Activated T-cell treated with anti-CD3 and anti-CD28 coated beads, Interleukin-2, amount 50 U/mL, for 48 hours (primary cell): Measurements from ENCODE around the gene CDKN2D.

ENCODE experiments used
- DNase-seq, 2 experiments: peaks; one replicate each; pipeline ENCODE4 v3.0.0-alpha.2; 2020

The CDKN2D gene

DNA sequence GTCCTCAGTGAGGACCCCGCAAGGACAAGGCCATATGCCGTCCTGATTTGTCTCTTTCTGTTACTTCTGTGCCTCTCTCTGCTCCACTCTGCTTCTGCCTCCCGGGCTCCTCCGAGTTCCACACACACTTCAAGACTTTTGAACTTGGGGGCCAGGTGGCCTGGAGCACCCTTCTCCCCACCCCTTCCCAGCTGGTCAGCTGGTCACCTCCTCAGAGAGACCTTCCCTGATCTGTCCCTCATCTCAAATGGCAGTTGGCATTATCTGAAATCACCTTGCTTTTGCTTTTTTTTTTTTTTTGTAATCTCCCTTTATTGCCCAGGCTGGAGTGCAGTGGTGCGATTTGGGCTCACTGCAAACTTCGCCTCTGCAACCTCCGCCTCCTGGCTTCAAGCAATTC lies 49.4 kb downstream of the CDKN2D start:
- no peak for DNase-seq

GRCh38 chr19:10518444-10519361 lies 50.1 kb downstream of the CDKN2D start:
- no peak for DNase-seq

DNA sequence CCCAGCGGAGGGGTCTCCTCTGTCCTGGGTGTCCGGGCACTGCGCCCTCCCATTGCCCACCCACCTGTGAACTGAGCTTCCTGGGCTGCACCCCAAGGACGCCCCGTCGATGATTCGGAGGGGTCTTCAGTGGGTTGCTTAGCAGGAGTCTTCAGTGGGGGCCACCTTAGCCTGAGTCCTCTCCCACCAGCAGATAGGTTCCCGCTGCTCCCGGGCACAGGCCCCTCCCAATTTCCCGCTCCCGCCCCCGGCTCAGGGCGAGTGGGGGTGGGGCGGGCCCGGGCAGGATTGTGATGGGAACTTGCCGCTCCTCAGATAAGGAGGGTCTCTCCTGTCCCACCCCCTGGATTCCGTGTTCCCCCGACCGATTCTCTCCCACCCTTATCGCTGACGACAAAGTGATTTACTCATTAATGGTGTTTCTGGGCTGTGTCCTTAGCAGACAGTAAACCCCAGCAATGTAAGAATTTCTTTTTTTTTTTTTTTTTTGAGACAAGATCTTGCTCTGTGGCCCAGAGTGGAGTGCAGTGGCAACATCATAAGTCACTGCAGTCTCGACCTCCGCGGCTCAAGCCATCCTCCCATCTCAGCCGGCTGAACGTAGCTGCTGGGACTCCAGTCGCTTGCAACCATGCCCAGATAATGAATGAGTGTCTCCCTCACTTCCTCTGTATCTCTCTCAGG lies 50.9 kb downstream of the CDKN2D start:
- no peak for DNase-seq

- peak in 1 of 2 experiments; percentile 37 for DNase-seq
Measured at GRCh38 chr19:10517361-10517759, 51.4 kb downstream of the CDKN2D start, which contains the start of gene S1PR5. Gene S1PR5 (minus strand): TSS chr19:10517447. CDS start chr19:10515011, 2,436 bp downstream.

GRCh38 chr19:10516671-10517286 lies 52.0 kb downstream of the CDKN2D start:
- DNase-seq, result no peak
